MCF 10A (cell line): Measurements from ENCODE around the gene TMCC1. TPM values are rescaled to one million over a fixed set of nuclear protein-coding genes. Genes with fewer than 3 reads are reported as not detected.
A peak's percentile ranks its signal among the peaks of the same experiment; 100 is the strongest.

Source experiments
- BruUV-seq: library from RNA; stranded (reverse); fragments of 400-500 nt; replicated peaks from 2 replicates; lab custom pipeline; 2021; lab: Mats Ljungman, UMichigan
- CTCF ChIA-PET: fragments of 300-600 bp; sonication (Branson Sonifier 250); formaldehyde crosslinking; extraction: SDS; loops from one replicate; lab custom pipeline; 2021; ENCODE audit warnings: antibody characterized with exemption, inconsistent platforms; lab: Yijun Ruan, JAX
- POLR2A ChIA-PET: fragments of 300-600, 350-650 bp; sonication (Branson Sonifier 250); formaldehyde crosslinking; extraction: SDS; loops from one replicate; lab custom pipeline; 2020; ENCODE audit warnings: antibody characterized with exemption, inconsistent platforms; lab: Yijun Ruan, JAX
- DNase-seq: peaks from one replicate; pipeline ENCODE4 v3.0.0-alpha.2; 2018; ENCODE audit not compliant: unreplicated experiment
- H3K27ac Mint-ChIP-seq: one replicate; pipeline ENCODE4 v1.8.0; 2022; ENCODE audit warnings: mild to moderate bottlenecking, low read depth, mixed read lengths; ENCODE audit not compliant: unreplicated experiment
- H3K27me3 Mint-ChIP-seq: one replicate; pipeline ENCODE4 v1.8.0; 2022; ENCODE audit warnings: mixed read lengths; ENCODE audit not compliant: insufficient read depth, unreplicated experiment
- H3K36me3 Mint-ChIP-seq: one replicate; pipeline ENCODE4 v1.8.0; 2022; ENCODE audit warnings: mild to moderate bottlenecking, moderate library complexity, mixed read lengths; ENCODE audit not compliant: insufficient read depth, unreplicated experiment
- H3K4me1 Mint-ChIP-seq: one replicate; pipeline ENCODE4 v1.8.0; 2022; ENCODE audit warnings: mixed read lengths; ENCODE audit not compliant: insufficient read depth, unreplicated experiment
- H3K4me3 Mint-ChIP-seq: one replicate; pipeline ENCODE4 v1.8.0; 2022; ENCODE audit warnings: mild to moderate bottlenecking, moderate library complexity, mixed read lengths; ENCODE audit not compliant: unreplicated experiment
- H3K9me3 Mint-ChIP-seq: one replicate; pipeline ENCODE4 v1.8.0; 2022; ENCODE audit warnings: mixed read lengths; ENCODE audit not compliant: unreplicated experiment
- CTCF ChIP-seq: fragments of 200-600 bp; IDR thresholded peaks from one replicate; pipeline ENCODE4 v1.8.0; 2022; ENCODE audit warnings: antibody characterized with exemption, mild to moderate bottlenecking; ENCODE audit not compliant: unreplicated experiment
- intact Hi-C: fragments of 100-400 bp; cut with micrococcal nuclease; formaldehyde crosslinking; loops from 2 replicates; pipeline ENCODE4 v1.14.1; 2022
- total RNA-seq: library from RNA; stranded (reverse); gene quantifications from 2 replicates; pipeline ENCODE4 v1.2.3, GENCODE V29; 2022

TMCC1 gene
- total RNA-seq, 1 experiment from 2014 or later, result 31.2 TPM

GRCh38 chr3:129627350-129628168 is 266.0 kb downstream of the TMCC1 start:
- no peaks in the 10 kb centered on the region for H3K36me3 Mint-ChIP-seq
- peak overlapping the region; percentile 74 for H3K27ac Mint-ChIP-seq
- peaks cover 20% of the 10 kb centered on the region for H3K4me1 Mint-ChIP-seq
- no peaks in the 10 kb centered on the region for H3K27me3 Mint-ChIP-seq
- peak; percentile 63 for TF ChIP-seq CTCF
- TSS peak; percentile 60 for BruUV-seq
- ChIA-PET POLR2A (interaction anchor here (0.6 to 3.0 kb wide), 11 partner anchors 8 to 337 kb away, joined by 3 to 16 read pairs (median 4); partner anchors contain the start of genes IFT122, MBD4 and TMCC1), CTCF (interaction anchor here (0.6 to 5.0 kb wide), 20 partner anchors 10 to 316 kb away, joined by 3 to 36 read pairs (median 4); no protein-coding TSS in a partner anchor)
- peak overlapping the region; percentile 71 for H3K4me3 Mint-ChIP-seq
- no peaks in the 10 kb centered on the region for H3K9me3 Mint-ChIP-seq
- intact Hi-C loops, result loop anchor here (1.0 to 5.0 kb wide), 6 partner anchors 137 to 375 kb away; no protein-coding TSS in a partner anchor
- peak; percentile 92 for DNase-seq

- ChIA-PET CTCF (interaction anchor here (0.6 to 5.0 kb wide), 9 partner anchors 10 to 303 kb away, joined by 3 to 36 read pairs (median 5); no protein-coding TSS in a partner anchor), POLR2A (interaction anchor here (0.5 to 3.0 kb wide), 16 partner anchors 9 to 338 kb away, joined by 3 to 16 read pairs (median 4); partner anchors contain the start of genes IFT122, MBD4 and TMCC1)
- DNase-seq, result peak; percentile 86
- intact Hi-C loops, result loop anchor here (2.0 to 5.0 kb wide), 3 partner anchors 136 to 375 kb away; no protein-coding TSS in a partner anchor
- Mint-ChIP-seq H3K4me3 (peak overlapping the region; percentile 71), H3K27ac (peak overlapping the region; percentile 74), H3K9me3 (no peaks in the 10 kb centered on the region), H3K27me3 (no peaks in the 10 kb centered on the region), H3K4me1 (peaks cover 20% of the 10 kb centered on the region), H3K36me3 (no peaks in the 10 kb centered on the region)
- BruUV-seq, result no TSS peak
- TF ChIP-seq CTCF, result no peak
Measured at GRCh38 chr3:129626744-129627349, 266.7 kb downstream of the TMCC1 start.

GRCh38 chr3:129625072-129625874 is 268.2 kb downstream of the TMCC1 start:
- Mint-ChIP-seq H3K27me3 (no peaks in the 10 kb centered on the region), H3K36me3 (no peaks in the 10 kb centered on the region), H3K4me3 (peak overlapping the region; percentile 71), H3K4me1 (peaks cover 20% of the 10 kb centered on the region), H3K27ac (peak overlapping the region; percentile 64), H3K9me3 (no peaks in the 10 kb centered on the region)
- intact Hi-C loops, result loop anchor here (5.0 kb wide), 2 partner anchors 243 to 377 kb away; no protein-coding TSS in a partner anchor
- TF ChIP-seq CTCF, result no peak
- DNase-seq, result peak; percentile 12
- ChIA-PET POLR2A (interaction anchor here (0.7 to 3.0 kb wide), 10 partner anchors 16 to 267 kb away, joined by 3 to 16 read pairs (median 4); partner anchors contain the start of genes IFT122 and MBD4), CTCF (interaction anchor here (0.8 to 5.0 kb wide), 5 partner anchors 135 to 242 kb away, joined by 3 to 36 read pairs (median 4); no protein-coding TSS in a partner anchor)
- no TSS peak for BruUV-seq
